Activated CD8-positive, alpha-beta memory T cell treated with anti-CD3 and anti-CD28 coated beads, Interleukin-2, amount 10 ng/mL, durations not matched to agents 7 days and 5 days (primary cell): ENCODE measurements around the gene LRRC59. TPM values are rescaled to one million over a fixed set of nuclear protein-coding genes. Genes with fewer than 3 reads are reported as not detected.

ENCODE experiments used
- ATAC-seq: fragments of 150-1000 bp; cut with Tn5 transposase; one replicate; pipeline ENCODE4 v1.10.0; 2021; ENCODE audit warnings: moderate library complexity
- CTCF ChIA-PET: fragments of 350-600 bp; sonication (Branson Sonifier 250); formaldehyde crosslinking; loops from one replicate; lab custom pipeline; 2021; ENCODE audit warnings: antibody characterized with exemption; lab: Charles Lee
- DNase-seq: peaks from one replicate; pipeline ENCODE4 v3.0.0-alpha.2; 2020
- H3K27ac Mint-ChIP-seq: one replicate; pipeline ENCODE4 v1.8.0; 2021; ENCODE audit warnings: mild to moderate bottlenecking, mixed read lengths
- H3K27me3 Mint-ChIP-seq: one replicate; pipeline ENCODE4 v1.8.0; 2021; ENCODE audit warnings: mixed read lengths
- H3K36me3 Mint-ChIP-seq: one replicate; pipeline ENCODE4 v1.8.0; 2021; ENCODE audit warnings: mild to moderate bottlenecking, mixed read lengths
- H3K4me1 Mint-ChIP-seq: one replicate; pipeline ENCODE4 v1.8.0; 2021; ENCODE audit warnings: mixed read lengths
- H3K4me3 Mint-ChIP-seq: one replicate; pipeline ENCODE4 v1.8.0; 2021; ENCODE audit warnings: mild to moderate bottlenecking, moderate library complexity, mixed read lengths
- H3K9me3 Mint-ChIP-seq: one replicate; pipeline ENCODE4 v1.8.0; 2022; ENCODE audit warnings: low read depth, mixed read lengths
- total RNA-seq, 2 experiments: library from RNA; stranded (reverse); gene quantifications; one replicate each; pipeline ENCODE4 v1.2.3, GENCODE V29; 2021

The LRRC59 gene
- total RNA-seq, 2 experiments from 2014 or later = 71.5 to 82.6 TPM

DNA sequence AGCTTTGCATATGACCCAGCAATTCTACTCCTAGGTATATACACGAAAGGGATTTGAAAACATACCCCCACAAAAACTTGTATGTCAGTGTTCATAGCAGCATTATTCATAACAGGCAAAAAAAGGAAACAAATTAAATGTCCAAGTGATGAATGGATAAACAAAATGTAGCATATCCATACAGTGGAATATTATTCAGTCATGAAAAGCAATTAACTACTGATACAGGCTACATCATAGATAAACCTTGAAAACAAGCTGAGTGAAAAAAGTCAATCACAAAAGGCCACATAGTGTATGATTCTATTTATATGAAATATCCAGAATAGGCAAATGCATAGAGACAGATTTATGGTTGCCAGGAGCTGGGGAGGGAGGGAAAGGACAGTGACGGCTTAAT is 23.6 kb downstream of the LRRC59 start:
- Mint-ChIP-seq H3K4me1 (peaks cover 34% of the 10 kb centered on the region), H3K9me3 (no peaks in the 10 kb centered on the region), H3K27ac (peak overlapping the region; percentile 99), H3K27me3 (no peaks in the 10 kb centered on the region), H3K36me3 (peaks cover 34% of the 10 kb centered on the region), H3K4me3 (peak overlapping the region; percentile 94)
- DNase-seq = no peak
- CTCF ChIA-PET = interaction anchor here (0.9 to 7.8 kb wide), 6 partner anchors 8 to 173 kb away, joined by 3 to 64 read pairs (median 5); partner anchors contain the start of gene LRRC59
- no peak for ATAC-seq

DNA sequence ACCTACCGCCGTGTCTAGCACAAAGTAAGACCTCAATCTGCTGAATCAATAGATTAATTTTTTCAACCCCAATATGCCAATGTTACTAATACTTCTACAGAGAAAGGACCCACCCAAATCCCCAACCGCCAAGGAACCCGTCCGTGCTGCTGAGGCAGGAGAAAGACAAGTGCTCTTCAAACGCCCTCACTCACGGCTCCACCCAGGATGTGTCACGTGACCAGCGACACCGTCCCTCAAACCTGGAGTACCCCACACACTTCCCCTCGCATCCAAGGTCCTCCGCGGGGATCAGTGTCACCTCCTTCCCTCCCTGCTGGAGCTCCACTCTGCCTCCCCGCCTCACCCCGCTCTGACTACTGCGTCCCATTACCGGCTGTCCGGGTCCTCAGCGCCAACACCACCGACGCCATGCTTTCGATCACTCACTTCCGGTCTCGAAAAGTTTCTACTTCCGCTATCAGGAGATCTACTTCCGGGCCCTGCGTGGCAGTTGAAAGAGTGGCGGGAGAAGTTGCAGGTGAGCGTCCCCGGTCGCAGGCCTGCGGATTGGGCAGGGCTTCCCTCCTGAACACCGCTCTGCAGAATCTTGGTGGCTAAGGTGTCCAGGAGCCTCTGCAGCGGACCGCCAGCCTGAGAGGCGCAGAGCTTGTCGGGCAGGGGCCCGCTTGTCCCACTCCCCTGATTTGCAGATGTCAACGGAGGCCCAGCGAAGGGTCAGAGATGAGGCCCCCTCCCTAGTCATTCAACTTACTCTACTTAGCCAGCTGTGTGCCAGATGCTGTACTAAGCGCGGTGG is 24.4 kb downstream of the LRRC59 start, which contains the start of the genes EME1 and MRPL27:
Gene EME1 (plus strand): TSS at position 472 of the 799 bp plus-strand sequence. CDS start 1,980 bp downstream, outside the sequence.
Gene MRPL27 (minus strand): TSS at position 427 of the 799 bp plus-strand sequence. CDS start 14 bp downstream, at position 413.
- Mint-ChIP-seq H3K27me3 (no peaks in the 10 kb centered on the region), H3K36me3 (peaks cover 37% of the 10 kb centered on the region)
- CTCF ChIA-PET = interaction anchor here (0.6 to 7.8 kb wide), 8 partner anchors 9 to 173 kb away, joined by 3 to 64 read pairs (median 4); partner anchors contain the start of gene LRRC59

DNA sequence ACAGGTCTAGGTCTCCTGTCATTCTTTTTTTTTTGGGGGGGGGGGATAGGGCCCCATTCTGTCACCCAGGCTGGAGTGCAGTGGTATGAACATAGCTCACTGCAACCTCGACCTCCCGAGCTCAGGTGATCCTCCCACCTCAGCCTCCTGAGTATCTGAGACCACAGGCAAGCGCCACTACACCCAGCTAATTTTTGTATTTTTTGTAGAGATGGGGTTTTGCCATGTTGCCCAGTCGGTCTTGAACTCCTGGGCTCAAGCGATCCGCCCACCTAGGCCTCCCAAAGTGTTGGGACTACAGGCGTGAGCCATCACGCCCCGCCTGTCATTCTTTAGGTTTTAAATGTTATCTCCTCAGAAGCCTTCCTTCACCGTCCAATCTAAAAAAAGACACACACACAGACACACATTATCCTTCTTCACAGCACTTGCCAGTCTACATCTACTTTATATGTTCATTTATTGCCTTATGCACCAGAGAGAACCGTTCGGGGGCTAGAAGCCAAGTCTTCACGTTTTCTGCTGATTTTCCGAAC is 25.0 kb downstream of the LRRC59 start:
- Mint-ChIP-seq H3K4me3 (peak overlapping the region; percentile 94), H3K27ac (peak overlapping the region; percentile 99), H3K9me3 (no peaks in the 10 kb centered on the region), H3K27me3 (no peaks in the 10 kb centered on the region), H3K4me1 (peaks cover 32% of the 10 kb centered on the region), H3K36me3 (peaks cover 42% of the 10 kb centered on the region)
- CTCF ChIA-PET = interaction anchor here (0.6 to 7.8 kb wide), 6 partner anchors 11 to 376 kb away, joined by 3 to 64 read pairs (median 4); partner anchors contain the start of gene LRRC59
- DNase-seq (no peak), ATAC-seq (no peak)

More for the DNA sequence above, 24.4 kb downstream of the LRRC59 start, which contains the start of the genes EME1 and MRPL27:
- Mint-ChIP-seq H3K9me3 (no peaks in the 10 kb centered on the region), H3K4me3 (peak within 1 kb of the TSS; percentile 94), H3K4me1 (peaks cover 34% of the 10 kb centered on the region), H3K27ac (peak within 1 kb of the TSS; percentile 99)
- ATAC-seq (peak; percentile 94), DNase-seq (peak; percentile 93)

DNA sequence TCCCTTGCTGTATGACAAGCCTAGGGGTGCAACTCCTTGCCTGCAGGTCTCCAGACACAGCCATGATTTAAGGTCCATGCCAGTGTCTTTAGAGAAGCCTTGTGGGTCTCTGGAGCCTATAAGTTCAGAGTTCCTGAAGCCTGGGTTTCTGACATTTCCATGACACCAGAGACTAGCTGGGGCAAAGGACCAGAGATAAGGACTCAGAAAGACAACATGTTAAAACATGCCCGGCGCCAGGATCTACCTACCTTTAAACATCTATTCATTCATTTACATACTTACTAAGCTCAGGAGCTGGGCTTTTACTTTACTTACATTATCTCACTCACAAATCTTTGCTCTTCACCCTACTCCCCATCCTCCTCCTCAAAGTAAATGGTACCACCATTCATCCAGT is 25.8 kb downstream of the LRRC59 start:
- H3K27me3 Mint-ChIP-seq = no peaks in the 10 kb centered on the region
- peaks cover 42% of the 10 kb centered on the region for H3K36me3 Mint-ChIP-seq
- ATAC-seq = no peak
- no peak for DNase-seq
- CTCF ChIA-PET = interaction anchor here (1.2 to 7.8 kb wide), 5 partner anchors 10 to 375 kb away, joined by 3 to 64 read pairs (median 3); partner anchors contain the start of gene LRRC59
- H3K9me3 Mint-ChIP-seq = no peaks in the 10 kb centered on the region
- peak overlapping the region; percentile 94 for H3K4me3 Mint-ChIP-seq
- peak overlapping the region; percentile 99 for H3K27ac Mint-ChIP-seq
- H3K4me1 Mint-ChIP-seq = peaks cover 32% of the 10 kb centered on the region

DNA sequence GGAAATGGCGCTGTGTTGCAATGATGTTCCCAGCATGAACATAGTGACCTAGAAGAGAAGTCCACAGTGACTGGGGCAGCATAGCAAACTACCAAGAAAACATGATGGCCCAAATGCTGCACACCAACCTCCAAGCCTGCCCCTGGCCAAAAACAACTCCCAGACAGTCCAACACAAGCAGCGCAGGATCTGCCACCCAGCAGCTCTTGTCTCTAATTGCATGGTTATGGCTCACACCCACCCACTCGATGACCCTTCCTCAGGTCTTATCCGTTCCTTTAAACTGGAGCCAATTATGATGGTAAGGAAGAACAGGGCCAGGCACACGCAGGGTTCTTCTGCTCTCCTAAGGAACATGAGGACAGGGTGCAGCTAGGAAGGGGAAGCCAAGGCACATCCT is 27.3 kb downstream of the LRRC59 start:
- Mint-ChIP-seq H3K4me3 (no peak overlapping the region), H3K27me3 (no peaks in the 10 kb centered on the region), H3K27ac (no peak overlapping the region), H3K4me1 (peaks cover 31% of the 10 kb centered on the region), H3K36me3 (peaks cover 35% of the 10 kb centered on the region), H3K9me3 (no peaks in the 10 kb centered on the region)
- DNase-seq (no peak), ATAC-seq (no peak)
- CTCF ChIA-PET = interaction anchor here (0.6 to 7.8 kb wide), 2 partner anchors 9 to 101 kb away, joined by 3 to 64 read pairs; no protein-coding TSS in a partner anchor

DNA sequence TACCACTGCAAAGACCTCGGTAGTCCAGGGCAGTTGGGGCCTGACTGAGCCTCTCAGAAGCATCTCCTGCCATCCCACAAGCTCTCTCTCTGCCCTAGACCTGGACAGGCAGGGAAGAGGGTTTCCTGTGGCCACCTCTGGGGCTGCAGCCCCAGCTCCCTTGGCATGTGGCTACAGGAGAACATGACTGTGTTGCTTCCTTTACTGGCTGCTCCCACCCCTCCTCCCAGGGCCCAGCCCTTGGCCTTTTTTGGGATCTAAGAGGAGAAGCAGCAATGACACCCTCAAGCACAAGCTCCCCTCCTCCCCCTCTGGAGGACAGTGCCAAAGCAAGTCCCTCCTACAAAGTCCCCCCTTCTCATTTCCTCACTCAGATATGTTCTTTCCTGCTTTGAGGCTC is 29.9 kb downstream of the LRRC59 start:
- Mint-ChIP-seq H3K27me3 (no peaks in the 10 kb centered on the region), H3K4me1 (peaks cover 22% of the 10 kb centered on the region), H3K36me3 (peaks cover 29% of the 10 kb centered on the region), H3K27ac (no peak overlapping the region), H3K9me3 (no peaks in the 10 kb centered on the region), H3K4me3 (no peak overlapping the region)
- no peak for ATAC-seq
- CTCF ChIA-PET = interaction anchor here (0.7 to 1.5 kb wide), 2 partner anchors 30 to 59 kb away, joined by 3 read pairs; partner anchors contain the start of gene LRRC59
- DNase-seq = no peak

DNA sequence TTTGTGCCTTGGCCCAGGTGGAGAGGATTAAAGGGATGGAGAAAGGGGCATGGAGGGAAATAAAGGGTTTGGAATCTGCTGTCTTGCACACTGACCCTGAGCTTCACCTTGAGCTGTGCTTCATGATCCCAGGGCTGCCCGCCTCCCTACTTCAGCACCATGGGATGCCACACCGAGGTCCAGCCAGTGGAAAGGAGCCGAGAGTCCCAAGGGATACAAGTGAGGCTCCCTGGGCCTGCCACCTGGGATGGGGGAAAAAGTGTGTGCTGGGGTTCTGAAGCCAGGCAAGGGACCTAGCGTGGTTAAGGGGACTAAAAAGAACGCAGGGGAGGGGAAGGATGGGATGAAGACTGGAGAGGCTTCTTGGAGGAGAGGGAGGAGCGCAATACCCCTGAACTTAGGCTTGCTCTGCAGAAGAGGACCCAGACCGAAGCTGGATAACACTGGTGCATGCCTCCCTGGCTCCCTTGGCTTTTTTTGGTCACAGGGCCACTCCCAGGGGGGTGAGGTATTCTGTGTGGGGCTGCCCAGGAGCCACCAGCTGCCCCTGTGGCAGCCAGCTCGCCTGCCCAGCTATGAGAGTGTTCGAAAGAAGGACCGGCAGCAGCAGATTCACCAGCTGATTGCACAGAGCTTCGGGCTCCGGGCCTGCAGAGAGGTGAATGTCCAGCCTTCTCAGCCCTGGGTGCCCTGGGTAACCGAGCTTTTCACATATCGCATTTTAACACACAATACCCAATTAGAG is 31.5 kb downstream of the LRRC59 start:
- no peak for ATAC-seq
- Mint-ChIP-seq H3K27ac (no peak overlapping the region), H3K36me3 (peaks cover 22% of the 10 kb centered on the region)

DNA sequence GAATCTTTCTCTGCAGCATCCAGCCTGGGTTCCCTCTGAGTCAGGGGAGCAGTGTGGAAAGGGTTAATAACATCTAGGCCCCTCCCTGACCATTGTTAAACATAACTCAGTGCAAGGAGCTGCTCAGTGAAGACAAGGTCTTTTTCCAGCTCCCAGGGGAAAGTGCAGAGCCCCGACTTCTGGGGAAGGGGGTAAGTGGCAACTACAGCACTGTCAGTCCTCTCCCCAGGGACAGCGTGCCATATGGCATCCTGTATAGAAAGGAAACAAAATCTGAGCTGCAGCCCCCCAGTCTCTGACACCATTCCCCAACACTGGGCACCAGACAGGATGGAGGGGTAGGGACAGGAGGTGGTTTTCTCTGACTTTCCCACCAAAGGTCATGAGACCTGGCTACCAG is 32.2 kb downstream of the LRRC59 start:
- Mint-ChIP-seq H3K27me3 (no peaks in the 10 kb centered on the region), H3K27ac (no peak overlapping the region), H3K9me3 (no peaks in the 10 kb centered on the region), H3K4me3 (no peak overlapping the region), H3K36me3 (peaks cover 17% of the 10 kb centered on the region), H3K4me1 (peaks cover 22% of the 10 kb centered on the region)
- no peak for ATAC-seq
- DNase-seq = no peak
- CTCF ChIA-PET = interaction anchor here (1.1 kb wide), 1 partner anchor 32 kb away, joined by 4 read pairs; the partner anchor contains the start of gene LRRC59

More for the DNA sequence above, 31.5 kb downstream of the LRRC59 start:
- Mint-ChIP-seq H3K9me3 (no peaks in the 10 kb centered on the region), H3K27me3 (no peaks in the 10 kb centered on the region), H3K4me3 (no peak overlapping the region), H3K4me1 (peaks cover 22% of the 10 kb centered on the region)
- DNase-seq = no peak
- CTCF ChIA-PET = interaction anchor here (1.1 kb wide), 1 partner anchor 31 kb away, joined by 4 read pairs; the partner anchor contains the start of gene LRRC59

DNA sequence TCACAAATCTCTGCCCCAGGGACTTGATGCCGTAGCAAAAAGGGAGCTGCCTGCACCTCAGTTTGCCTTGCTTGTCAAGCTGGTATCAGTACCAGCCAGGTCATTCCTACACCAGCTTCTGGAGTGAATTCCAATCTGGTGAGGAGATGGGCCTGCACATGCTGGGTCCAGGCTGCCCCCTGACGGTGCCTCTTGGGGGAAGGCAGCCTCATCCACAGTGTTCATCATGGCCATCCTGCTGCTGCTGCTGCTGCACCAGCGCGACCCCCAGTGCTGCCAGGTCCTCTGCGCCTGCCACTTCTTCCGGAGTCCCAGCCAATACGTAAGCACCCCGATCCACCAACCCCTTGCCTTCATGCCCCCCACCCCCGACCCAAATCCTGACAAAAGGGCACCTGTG is 32.6 kb downstream of the LRRC59 start:
- H3K4me1 Mint-ChIP-seq = peaks cover 19% of the 10 kb centered on the region
- H3K27ac Mint-ChIP-seq = no peak overlapping the region
- CTCF ChIA-PET = interaction anchor here (0.7 to 1.0 kb wide), 2 partner anchors 17 to 33 kb away, joined by 3 read pairs; partner anchors contain the start of gene LRRC59
- no peaks in the 10 kb centered on the region for H3K9me3 Mint-ChIP-seq
- no peak for ATAC-seq
- H3K36me3 Mint-ChIP-seq = peaks cover 14% of the 10 kb centered on the region
- no peak overlapping the region for H3K4me3 Mint-ChIP-seq
- H3K27me3 Mint-ChIP-seq = no peaks in the 10 kb centered on the region
- DNase-seq = no peak

DNA sequence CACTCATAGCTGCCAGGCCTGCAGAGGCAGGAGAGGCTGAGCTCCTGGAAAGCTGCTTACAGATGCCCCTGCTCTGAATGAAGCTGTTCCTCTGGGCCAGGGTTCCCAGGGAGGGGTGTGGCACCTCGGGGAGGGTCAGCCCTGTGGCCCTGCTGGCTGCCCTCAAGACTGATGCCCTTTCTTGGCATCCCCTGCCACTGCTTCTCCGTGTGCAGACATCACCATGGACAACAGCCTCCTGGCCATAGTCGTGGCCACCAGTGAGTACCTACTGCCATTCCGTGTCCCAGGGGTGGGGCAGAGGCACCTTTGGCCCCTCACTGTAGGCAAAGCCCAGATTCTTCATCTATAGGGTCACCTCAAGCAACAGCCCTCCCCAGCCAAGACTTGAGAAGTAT is 33.3 kb downstream of the LRRC59 start:
- no peak for DNase-seq
- Mint-ChIP-seq H3K27ac (no peak overlapping the region), H3K27me3 (no peaks in the 10 kb centered on the region), H3K9me3 (no peaks in the 10 kb centered on the region), H3K4me1 (peaks cover 18% of the 10 kb centered on the region), H3K4me3 (no peak overlapping the region), H3K36me3 (peaks cover 10% of the 10 kb centered on the region)
- CTCF ChIA-PET = interaction anchor here (0.7 to 5.9 kb wide), 6 partner anchors 8 to 33 kb away, joined by 3 to 64 read pairs (median 18); partner anchors contain the start of genes EME1, LRRC59, MRPL27 and XYLT2
- ATAC-seq = no peak

DNA sequence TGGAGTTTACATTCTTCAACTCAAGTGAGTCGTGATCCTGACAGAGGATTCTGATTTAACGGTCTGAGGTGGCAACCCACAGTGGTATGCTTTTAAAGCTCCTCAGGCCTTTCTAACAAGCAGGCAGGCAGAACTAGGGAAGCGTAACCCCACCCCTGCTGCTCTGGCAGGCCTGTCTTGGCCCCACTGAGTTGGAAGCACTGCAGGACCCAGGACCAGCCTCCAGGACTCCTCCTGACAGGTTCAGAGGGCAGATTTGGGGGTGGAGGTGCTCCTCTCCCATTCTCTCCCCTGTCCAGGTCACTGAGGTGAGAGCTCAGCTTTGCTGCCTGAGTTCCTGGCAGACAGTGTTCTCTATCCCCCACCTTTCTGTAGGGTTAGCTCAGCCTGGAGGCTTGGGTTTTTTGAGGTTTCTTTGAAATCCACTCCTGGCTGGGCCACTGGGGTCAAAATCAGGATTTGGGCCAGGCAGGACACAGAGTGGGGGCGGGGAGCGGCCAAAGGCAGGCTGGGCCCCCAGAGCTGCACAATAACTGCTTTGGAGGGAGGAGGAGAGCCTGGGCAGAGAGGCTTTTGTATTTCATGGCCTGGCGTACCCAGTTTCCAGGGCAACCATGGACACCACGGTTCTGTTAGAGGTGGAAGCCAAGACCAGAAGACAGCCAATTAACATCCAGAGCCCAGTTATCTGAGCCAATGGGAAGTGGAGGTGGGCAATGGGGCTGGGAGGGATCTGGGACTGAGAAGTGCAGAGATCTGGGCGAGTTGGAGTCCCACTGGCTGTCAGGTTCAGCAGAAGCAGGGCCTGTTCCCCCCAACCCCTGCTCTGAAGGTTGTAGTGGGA is 33.9 kb downstream of the LRRC59 start:
- CTCF ChIA-PET = interaction anchor here (1.4 to 5.9 kb wide), 9 partner anchors 9 to 163 kb away, joined by 3 to 64 read pairs (median 8); partner anchors contain the start of genes COL1A1, EME1, LRRC59 and MRPL27
- no peak for DNase-seq
- Mint-ChIP-seq H3K4me1 (peaks cover 18% of the 10 kb centered on the region), H3K36me3 (peaks cover 8% of the 10 kb centered on the region), H3K4me3 (no peak overlapping the region), H3K27me3 (no peaks in the 10 kb centered on the region), H3K27ac (no peak overlapping the region), H3K9me3 (no peaks in the 10 kb centered on the region)
- no peak for ATAC-seq
